DOHH2 (cell line): ENCODE data around the gene CRABP1.

Source experiments
- H3F3A ChIP-seq: fragments of 200-600 bp; sonication (generic), shearing (Covaris generic); 2 replicates; pipeline ENCODE4 v1.6.0; 2016; ENCODE audit warnings: antibody characterized with exemption, mild to moderate bottlenecking; ENCODE audit not compliant: control insufficient read depth, insufficient read depth
- H3K27ac ChIP-seq: fragments of 200-600 bp; sonication (generic); 2 replicates; pipeline ENCODE4 v1.5.1; 2014; ENCODE audit warnings: low read depth, mild to moderate bottlenecking, low read length, moderate library complexity
- H3K27me3 ChIP-seq: fragments of 200-600 bp; sonication (generic); 2 replicates; pipeline ENCODE4 v1.6.1; 2014; ENCODE audit warnings: mild to moderate bottlenecking, low read length, mixed read lengths; ENCODE audit not compliant: control insufficient read depth
- H3K36me3 ChIP-seq: fragments of 200-600 bp; sonication (generic); 2 replicates; pipeline ENCODE4 v1.6.1; 2014; ENCODE audit warnings: mild to moderate bottlenecking, low read length, moderate library complexity, mixed read lengths; ENCODE audit not compliant: control insufficient read depth
- H3K4me1 ChIP-seq: fragments of 200-600 bp; sonication (generic); 2 replicates; pipeline ENCODE4 v1.6.1; 2014; ENCODE audit warnings: mild to moderate bottlenecking, low read length, mixed read lengths; ENCODE audit not compliant: control insufficient read depth
- H3K4me2 ChIP-seq: fragments of 200-600 bp; sonication (generic); 2 replicates; pipeline ENCODE4 v1.6.0; 2014; ENCODE audit warnings: mild to moderate bottlenecking, low read length, moderate library complexity
- H3K4me3 ChIP-seq: fragments of 200-600 bp; sonication (generic); 2 replicates; pipeline ENCODE4 v1.5.1; 2014; ENCODE audit warnings: mild to moderate bottlenecking, low read length, mixed read lengths
- H3K79me2 ChIP-seq: fragments of 200-600 bp; sonication (generic); 2 replicates; pipeline ENCODE4 v1.6.1; 2014; ENCODE audit warnings: mild to moderate bottlenecking, low read length, mixed read lengths; ENCODE audit not compliant: control insufficient read depth
- H3K9me2 ChIP-seq: fragments of 200-600 bp; sonication (generic); replicated peaks from 2 replicates; pipeline ENCODE4 v1.6.1; 2014; ENCODE audit warnings: mild to moderate bottlenecking, low read length, mixed read lengths; ENCODE audit not compliant: control insufficient read depth
- H3K9me3 ChIP-seq: fragments of 200-600 bp; sonication (generic); 2 replicates; pipeline ENCODE4 v1.6.1; 2014; ENCODE audit warnings: antibody characterized with exemption, low read length, mixed read lengths; ENCODE audit not compliant: control insufficient read depth, insufficient read depth
- H4K20me1 ChIP-seq: fragments of 200-600 bp; sonication (generic); 2 replicates; pipeline ENCODE4 v1.6.0; 2014; ENCODE audit warnings: low read depth, mild to moderate bottlenecking, antibody characterized with exemption, low read length, moderate library complexity; ENCODE audit not compliant: control insufficient read depth, insufficient read depth
- EZH2phosphoT487 ChIP-seq: fragments of 200-600 bp; sonication (generic); IDR thresholded peaks from 2 replicates; pipeline ENCODE4 v1.6.1; 2017; ENCODE audit warnings: borderline replicate concordance, mild to moderate bottlenecking, antibody characterized with exemption, low read length, moderate library complexity, mixed read lengths
- TF ChIP-seq, protein P1 (sequence below): fragments of 200-600 bp; sonication (generic); IDR thresholded peaks from one replicate; pipeline ENCODE4 v1.5.1; 2014; ENCODE audit warnings: antibody characterized with exemption, mild to moderate bottlenecking, low read depth, low read length; ENCODE audit not compliant: poor library complexity, severe bottlenecking

CRABP1 gene

DNA sequence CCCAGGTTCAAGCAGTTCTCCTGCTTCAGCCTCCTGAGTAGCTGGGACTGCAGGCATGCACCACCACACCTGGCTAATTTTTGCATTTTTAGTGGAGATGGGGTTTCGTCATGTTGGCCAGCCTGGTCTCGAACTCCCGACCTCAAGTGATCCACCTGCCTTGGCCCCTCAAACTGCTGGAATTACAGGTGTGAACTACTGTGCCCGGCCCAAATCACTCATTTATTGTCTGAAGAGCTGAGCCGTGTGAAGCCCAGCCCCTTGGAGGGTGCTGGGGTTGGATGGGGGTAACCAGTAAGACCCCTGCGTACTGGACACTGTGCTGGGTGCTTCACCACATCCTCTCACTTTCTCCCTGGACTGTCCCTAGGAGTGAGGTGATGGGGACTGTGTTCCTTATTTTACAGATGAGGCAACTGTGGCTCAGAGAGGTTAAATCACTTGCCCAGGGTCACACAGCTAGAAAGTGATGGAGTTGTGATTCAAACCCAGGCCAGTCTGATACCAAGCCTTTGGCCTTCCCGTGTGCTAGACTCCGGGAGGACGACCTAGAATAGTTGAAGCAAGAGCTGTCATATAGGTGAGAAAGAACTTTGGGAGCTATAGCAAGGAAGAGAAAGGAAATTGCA, 56.1 kb downstream of the CRABP1 start:
- no peaks in the 10 kb centered on the region for H4K20me1 ChIP-seq
- no peaks in the 10 kb centered on the region for H3K9me2 ChIP-seq
- no peaks in the 10 kb centered on the region for H3K9me3 ChIP-seq
- no peaks in the 10 kb centered on the region for H3F3A ChIP-seq
- no peak overlapping the region for H3K4me3 ChIP-seq
- H3K27ac ChIP-seq: no peak overlapping the region
- no peaks in the 10 kb centered on the region for H3K36me3 ChIP-seq
- no peaks in the 10 kb centered on the region for H3K79me2 ChIP-seq
- H3K4me2 ChIP-seq: no peak overlapping the region
- TF ChIP-seq, protein P1, sequence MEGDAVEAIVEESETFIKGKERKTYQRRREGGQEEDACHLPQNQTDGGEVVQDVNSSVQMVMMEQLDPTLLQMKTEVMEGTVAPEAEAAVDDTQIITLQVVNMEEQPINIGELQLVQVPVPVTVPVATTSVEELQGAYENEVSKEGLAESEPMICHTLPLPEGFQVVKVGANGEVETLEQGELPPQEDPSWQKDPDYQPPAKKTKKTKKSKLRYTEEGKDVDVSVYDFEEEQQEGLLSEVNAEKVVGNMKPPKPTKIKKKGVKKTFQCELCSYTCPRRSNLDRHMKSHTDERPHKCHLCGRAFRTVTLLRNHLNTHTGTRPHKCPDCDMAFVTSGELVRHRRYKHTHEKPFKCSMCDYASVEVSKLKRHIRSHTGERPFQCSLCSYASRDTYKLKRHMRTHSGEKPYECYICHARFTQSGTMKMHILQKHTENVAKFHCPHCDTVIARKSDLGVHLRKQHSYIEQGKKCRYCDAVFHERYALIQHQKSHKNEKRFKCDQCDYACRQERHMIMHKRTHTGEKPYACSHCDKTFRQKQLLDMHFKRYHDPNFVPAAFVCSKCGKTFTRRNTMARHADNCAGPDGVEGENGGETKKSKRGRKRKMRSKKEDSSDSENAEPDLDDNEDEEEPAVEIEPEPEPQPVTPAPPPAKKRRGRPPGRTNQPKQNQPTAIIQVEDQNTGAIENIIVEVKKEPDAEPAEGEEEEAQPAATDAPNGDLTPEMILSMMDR: no peak
- no peak for TF ChIP-seq EZH2phosphoT487
- no peaks in the 10 kb centered on the region for H3K27me3 ChIP-seq
- no peaks in the 10 kb centered on the region for H3K4me1 ChIP-seq

DNA sequence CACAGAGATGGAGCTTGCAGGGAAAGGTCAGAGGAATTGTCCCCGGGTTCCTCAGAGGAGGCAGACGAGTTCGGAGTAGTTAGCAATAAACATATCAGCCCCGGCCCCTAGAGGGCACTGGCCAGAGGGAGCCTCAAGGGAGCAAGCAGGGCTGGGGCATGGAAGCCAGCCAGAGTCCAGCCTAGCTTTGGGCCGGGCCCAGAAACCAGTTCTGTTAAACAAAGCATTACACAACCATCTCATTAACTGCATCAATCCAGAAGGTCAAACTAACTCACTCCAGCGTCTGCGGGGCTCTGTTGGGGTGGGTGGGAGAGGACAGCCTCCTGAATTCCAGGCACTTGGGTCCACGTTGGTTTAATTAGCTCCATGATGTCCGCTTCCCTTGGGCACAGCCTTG, 56.8 kb downstream of the CRABP1 start:
- H3K27me3 ChIP-seq: 0 out of 2 replicates have a peak, but pooled peaks cover 3% of the 10 kb centered on the region
- no peaks in the 10 kb centered on the region for H4K20me1 ChIP-seq
- no peak for TF ChIP-seq EZH2phosphoT487
- TF ChIP-seq, protein P1: peak; percentile 46
- no peaks in the 10 kb centered on the region for H3K4me1 ChIP-seq
- no peaks in the 10 kb centered on the region for H3K9me2 ChIP-seq
- H3K36me3 ChIP-seq: no peaks in the 10 kb centered on the region
- H3K9me3 ChIP-seq: no peaks in the 10 kb centered on the region
- H3K79me2 ChIP-seq: no peaks in the 10 kb centered on the region
- H3F3A ChIP-seq: no peaks in the 10 kb centered on the region
- no peak overlapping the region for H3K27ac ChIP-seq
- no peak overlapping the region for H3K4me3 ChIP-seq
- H3K4me2 ChIP-seq: no peak overlapping the region

DNA sequence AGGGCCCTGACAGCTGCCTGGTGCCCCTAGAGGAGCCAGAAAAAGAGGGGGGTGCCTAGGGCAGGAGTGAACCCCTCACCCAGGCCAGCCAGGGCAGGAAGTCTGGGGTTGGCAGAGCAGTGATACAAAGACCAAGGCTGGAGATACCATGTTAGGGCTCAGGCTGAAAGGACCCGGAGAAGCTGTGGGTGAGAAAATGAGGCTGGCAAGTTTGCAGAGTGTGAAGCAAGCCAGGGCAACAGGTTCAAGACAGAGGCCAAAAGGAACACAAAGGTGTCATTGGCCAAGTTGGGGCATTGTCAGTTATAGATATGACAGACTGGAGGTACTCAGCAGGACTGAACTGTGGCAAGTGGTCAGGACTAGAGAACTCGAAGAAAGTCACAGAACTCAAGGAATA, 57.2 kb downstream of the CRABP1 start:
- TF ChIP-seq, protein P1: no peak
- TF ChIP-seq EZH2phosphoT487: no peak
- no peaks in the 10 kb centered on the region for H3F3A ChIP-seq
- H3K27ac ChIP-seq: no peak overlapping the region

More for the DNA sequence above, 57.2 kb downstream of the CRABP1 start:
- no peak overlapping the region for H3K4me2 ChIP-seq
- no peaks in the 10 kb centered on the region for H3K36me3 ChIP-seq
- H3K4me1 ChIP-seq: no peaks in the 10 kb centered on the region
- H3K9me2 ChIP-seq: no peaks in the 10 kb centered on the region
- no peaks in the 10 kb centered on the region for H3K79me2 ChIP-seq
- no peak overlapping the region for H3K4me3 ChIP-seq
- 0 out of 2 replicates have a peak, but pooled peaks cover 3% of the 10 kb centered on the region for H3K27me3 ChIP-seq
- no peaks in the 10 kb centered on the region for H4K20me1 ChIP-seq
- no peaks in the 10 kb centered on the region for H3K9me3 ChIP-seq
